ENCODE measurements around the gene TXN2. TPM values are rescaled to one million over a fixed set of nuclear protein-coding genes. Genes with fewer than 3 reads are reported as not detected.

Gene TXN2
- total and polyA plus RNA-seq, 3 donors from 2014 or later: 92.4 to 141 (median 95.6) TPM

- Histone ChIP-seq H3K4me1 (peaks cover 4% of the 10 kb centered on the region), H3K27ac (no peak overlapping the region), H3K27me3 (no peaks in the 10 kb centered on the region), H3K9me3 (no peaks in the 10 kb centered on the region), H3K4me3 (no peak overlapping the region), H3K36me3 (ENCODE audit: low read depth, missing control alignments) (peaks cover 3% of the 10 kb centered on the region)
- intact Hi-C loops (cut with DNase I; ENCODE audit: low total_unique reads): no loop called here
- WGBS, 2 donors: 94 to 95% methylated on average over 6 of the region's 6 CpGs
- TF ChIP-seq CTCF (IDR thresholded peaks at IDR 0.05) (no peak), POLR2A (IDR thresholded peaks at IDR 0.05) (no peak)
- DNase-seq: no peak
These were observed 6.1 kb downstream of the TXN2 start for GRCh38 chr22:36475341-36475740.

- H3K27me3 ChIP-seq: no peaks in the 10 kb centered on the region
- H3K4me1 ChIP-seq: peaks cover 6% of the 10 kb centered on the region
- no peaks in the 10 kb centered on the region for H3K9me3 ChIP-seq
- H3K4me3 ChIP-seq: no peak overlapping the region
- WGBS, 2 donors: 79 to 80% methylated on average over 13 of the region's 13 CpGs
- no peak for DNase-seq
- H3K36me3 ChIP-seq (ENCODE audit: low read depth, missing control alignments): peaks cover 3% of the 10 kb centered on the region
- TF ChIP-seq CTCF (IDR thresholded peaks at IDR 0.05): no peak
- H3K27ac ChIP-seq: no peak overlapping the region
- intact Hi-C loops (cut with DNase I; ENCODE audit: low total_unique reads): loop anchor here (5.0 kb wide), 1 partner anchor 170 kb away; no protein-coding TSS in a partner anchor
These were observed 8.8 kb downstream of the TXN2 start for GRCh38 chr22:36472689-36473088.

- Histone ChIP-seq H3K27ac (peak overlapping the region in 1 of 2 donors; percentile 41), H3K4me3 (no peak overlapping the region), H3K9me3 (no peaks in the 10 kb centered on the region), H3K27me3 (no peaks in the 10 kb centered on the region), H3K4me1 (peaks cover 6% of the 10 kb centered on the region), H3K36me3 (ENCODE audit: low read depth, missing control alignments) (peaks cover 3% of the 10 kb centered on the region)
- no peak for DNase-seq
- intact Hi-C loops (cut with DNase I; ENCODE audit: low total_unique reads): loop anchor here (5.0 kb wide), 1 partner anchor 169 kb away; no protein-coding TSS in a partner anchor
- WGBS, 2 donors: 89 to 95% methylated on average over 8 to 14 of the region's 14 CpGs
- TF ChIP-seq POLR2A (IDR thresholded peaks at IDR 0.05): no peak
- TF ChIP-seq CTCF (IDR thresholded peaks at IDR 0.05): no peak
These were observed 10.1 kb downstream of the TXN2 start for GRCh38 chr22:36471341-36471821.

- WGBS, 2 donors: 77 to 79% methylated on average over 10 of the region's 10 CpGs
- Histone ChIP-seq H3K4me3 (no peak overlapping the region), H3K27ac (peak overlapping the region in 1 of 2 donors; percentile 41), H3K9me3 (no peaks in the 10 kb centered on the region), H3K4me1 (peaks cover 6% of the 10 kb centered on the region), H3K36me3 (ENCODE audit: low read depth, missing control alignments) (peaks cover 3% of the 10 kb centered on the region), H3K27me3 (no peaks in the 10 kb centered on the region)
- no peak for DNase-seq
- intact Hi-C loops (cut with DNase I; ENCODE audit: low total_unique reads): loop anchor here (5.0 kb wide), 1 partner anchor 169 kb away; no protein-coding TSS in a partner anchor
- no peak for TF ChIP-seq CTCF (IDR thresholded peaks at IDR 0.05)
- TF ChIP-seq POLR2A (IDR thresholded peaks at IDR 0.05): no peak
These were observed 10.5 kb downstream of the TXN2 start for GRCh38 chr22:36470994-36471331.
